ENCODE results near the gene NELFB.

Gene NELFB

DNA sequence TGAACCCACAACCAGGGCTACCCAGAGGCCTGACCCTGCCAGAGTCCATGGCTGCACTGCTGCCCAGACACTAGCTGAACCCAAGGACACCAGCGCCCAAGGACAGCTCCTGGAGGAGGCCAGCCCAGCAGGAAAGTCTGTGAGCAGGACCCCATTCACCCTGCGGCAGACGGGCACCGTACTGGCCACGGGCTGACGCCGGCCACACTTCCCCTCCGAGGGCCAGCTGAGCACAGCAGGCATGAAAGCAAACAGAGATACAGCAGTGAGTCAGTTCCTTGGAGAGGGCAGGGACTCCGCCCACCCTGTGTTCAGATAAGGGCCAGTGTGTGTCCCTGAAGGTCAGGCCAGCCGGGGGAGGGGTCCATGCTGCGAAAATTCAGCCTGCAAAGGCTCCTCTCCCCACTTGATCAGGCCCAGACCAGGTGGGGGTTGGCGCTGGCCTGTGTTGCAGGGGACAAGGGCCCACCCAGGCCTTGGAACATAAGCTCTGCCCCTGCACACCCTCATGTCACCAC is 36.3 kb upstream of the NELFB start:
- TF ChIP-seq, protein P1, sequence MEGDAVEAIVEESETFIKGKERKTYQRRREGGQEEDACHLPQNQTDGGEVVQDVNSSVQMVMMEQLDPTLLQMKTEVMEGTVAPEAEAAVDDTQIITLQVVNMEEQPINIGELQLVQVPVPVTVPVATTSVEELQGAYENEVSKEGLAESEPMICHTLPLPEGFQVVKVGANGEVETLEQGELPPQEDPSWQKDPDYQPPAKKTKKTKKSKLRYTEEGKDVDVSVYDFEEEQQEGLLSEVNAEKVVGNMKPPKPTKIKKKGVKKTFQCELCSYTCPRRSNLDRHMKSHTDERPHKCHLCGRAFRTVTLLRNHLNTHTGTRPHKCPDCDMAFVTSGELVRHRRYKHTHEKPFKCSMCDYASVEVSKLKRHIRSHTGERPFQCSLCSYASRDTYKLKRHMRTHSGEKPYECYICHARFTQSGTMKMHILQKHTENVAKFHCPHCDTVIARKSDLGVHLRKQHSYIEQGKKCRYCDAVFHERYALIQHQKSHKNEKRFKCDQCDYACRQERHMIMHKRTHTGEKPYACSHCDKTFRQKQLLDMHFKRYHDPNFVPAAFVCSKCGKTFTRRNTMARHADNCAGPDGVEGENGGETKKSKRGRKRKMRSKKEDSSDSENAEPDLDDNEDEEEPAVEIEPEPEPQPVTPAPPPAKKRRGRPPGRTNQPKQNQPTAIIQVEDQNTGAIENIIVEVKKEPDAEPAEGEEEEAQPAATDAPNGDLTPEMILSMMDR (IDR thresholded peaks at IDR 0.05): no peak
- no peaks in the 10 kb centered on the region for H3K9me3 ChIP-seq
- H3K27me3 ChIP-seq: peaks cover 33% of the 10 kb centered on the region
- H3K36me3 ChIP-seq: peaks cover 47% of the 10 kb centered on the region
- H3K4me1 ChIP-seq (ENCODE audit: control insufficient read depth in 1 of 2, insufficient read depth in 1 of 2, low read depth in 1 of 2, low read length in 1 of 2): peaks cover 12 to 20% of the 10 kb centered on the region in 2 experiments
- no peak overlapping the region for H3K27ac ChIP-seq
- H3K4me3 ChIP-seq (ENCODE audit: low read depth in 1 of 2, low read length in 1 of 2): no peak overlapping the region

DNA sequence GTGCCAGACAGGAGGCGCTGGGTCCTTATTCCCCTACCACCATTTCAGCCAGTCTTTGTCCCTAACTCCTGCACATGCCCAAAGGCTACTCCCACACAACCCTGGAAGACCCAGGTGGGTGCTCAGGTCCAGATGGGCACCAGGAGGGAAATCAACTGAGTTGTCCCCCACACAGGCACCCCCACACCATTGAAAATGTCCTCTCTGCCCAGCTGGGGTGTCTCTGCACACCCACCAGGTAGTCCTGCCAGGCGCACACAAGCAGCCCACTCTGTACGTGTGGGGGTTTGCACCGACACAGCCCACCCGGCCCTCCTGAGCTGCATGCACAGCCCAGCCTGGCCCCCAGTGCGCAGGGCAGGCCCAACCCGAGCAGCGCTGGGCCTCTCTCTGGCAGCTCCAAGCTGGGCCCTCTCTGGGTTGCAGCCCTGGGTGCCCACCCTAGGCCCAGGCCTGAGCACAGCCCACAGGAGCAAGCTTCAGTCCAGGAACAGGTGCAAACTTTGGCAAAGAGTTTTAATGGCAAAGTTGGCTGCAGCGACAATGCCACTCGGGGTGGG is 35.3 kb upstream of the NELFB start:
- Histone ChIP-seq H3K27ac (no peak overlapping the region), H3K27me3 (peaks cover 40% of the 10 kb centered on the region), H3K4me3 (ENCODE audit: low read depth in 1 of 2, low read length in 1 of 2) (no peak overlapping the region), H3K4me1 (ENCODE audit: control insufficient read depth in 1 of 2, insufficient read depth in 1 of 2, low read depth in 1 of 2, low read length in 1 of 2) (peaks cover 15 to 30% of the 10 kb centered on the region in 2 experiments), H3K36me3 (peaks cover 37% of the 10 kb centered on the region), H3K9me3 (no peaks in the 10 kb centered on the region)
- TF ChIP-seq, protein P1 (IDR thresholded peaks at IDR 0.05): no peak

DNA sequence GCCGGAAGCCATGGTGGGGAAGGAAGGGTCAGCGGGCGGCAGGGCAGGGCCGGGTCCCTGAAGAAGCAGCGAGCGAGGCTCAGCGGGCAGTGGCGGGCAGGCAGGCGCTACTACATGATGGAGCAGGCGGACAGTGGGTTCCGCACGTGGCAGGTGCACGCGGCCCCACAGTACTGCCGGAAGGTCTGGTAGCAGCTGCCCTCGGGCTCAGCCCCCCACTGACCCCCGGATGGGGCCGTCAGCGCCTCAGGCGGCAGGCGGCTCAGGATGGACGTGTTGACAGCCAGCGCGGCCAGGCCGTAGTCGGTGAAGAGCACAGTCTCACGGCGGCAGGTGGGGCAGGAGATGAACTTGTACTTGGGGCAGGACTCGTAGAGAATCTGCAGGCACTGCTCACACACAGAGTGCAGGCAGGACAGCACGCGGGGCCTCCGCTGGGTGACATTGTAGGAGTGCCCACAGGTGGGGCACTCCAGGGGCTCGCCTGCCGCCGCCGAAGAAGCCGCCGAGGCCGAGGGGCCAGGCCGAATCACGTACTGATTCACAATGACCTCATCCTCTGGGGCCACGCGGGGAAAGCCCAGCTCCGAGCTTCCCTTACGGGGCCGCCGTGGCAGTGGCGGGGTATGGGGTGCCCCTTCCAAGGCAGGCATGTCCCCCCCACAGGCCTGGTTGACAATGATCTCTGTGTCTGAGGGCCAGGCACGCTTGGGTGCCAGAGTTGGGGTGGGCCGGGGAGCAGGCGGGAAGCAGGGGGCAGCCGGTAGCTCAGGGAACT is 34.6 kb upstream of the NELFB start:
- H3K27ac ChIP-seq: no peak overlapping the region
- TF ChIP-seq, protein P1 (IDR thresholded peaks at IDR 0.05): no peak
- H3K9me3 ChIP-seq: no peaks in the 10 kb centered on the region
- peaks cover 15 to 30% of the 10 kb centered on the region in 2 experiments for H3K4me1 ChIP-seq (ENCODE audit: control insufficient read depth in 1 of 2, insufficient read depth in 1 of 2, low read depth in 1 of 2, low read length in 1 of 2)
- H3K4me3 ChIP-seq (ENCODE audit: low read depth in 1 of 2, low read length in 1 of 2): no peak overlapping the region
- H3K27me3 ChIP-seq: peaks cover 46% of the 10 kb centered on the region
- peaks cover 30% of the 10 kb centered on the region for H3K36me3 ChIP-seq

DNA sequence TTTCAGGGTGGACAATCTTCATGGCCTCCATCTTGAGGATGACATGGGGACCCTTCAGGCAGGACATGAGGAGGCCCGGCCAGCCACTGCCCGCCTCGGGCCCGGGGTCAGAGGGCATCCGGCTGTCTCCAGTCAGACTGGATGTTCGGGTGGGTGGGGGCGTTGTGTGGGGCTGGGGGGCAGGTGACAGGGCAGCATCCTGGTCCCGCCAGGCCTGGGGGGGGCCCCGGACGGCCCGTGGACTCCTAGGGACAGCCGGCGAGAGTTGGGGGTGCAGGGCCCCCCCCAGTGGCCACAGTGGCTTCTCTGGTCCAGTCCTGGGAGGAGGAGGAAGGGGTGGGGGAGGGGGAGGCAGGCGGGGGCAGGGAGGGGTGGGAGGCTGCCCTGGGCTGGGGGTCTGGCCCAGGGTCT is 34.0 kb upstream of the NELFB start:
- Histone ChIP-seq H3K4me1 (ENCODE audit: control insufficient read depth in 1 of 2, insufficient read depth in 1 of 2, low read depth in 1 of 2, low read length in 1 of 2) (peaks cover 15 to 30% of the 10 kb centered on the region in 2 experiments), H3K27me3 (peaks cover 52% of the 10 kb centered on the region), H3K9me3 (no peaks in the 10 kb centered on the region), H3K27ac (no peak overlapping the region), H3K4me3 (ENCODE audit: low read depth in 1 of 2, low read length in 1 of 2) (no peak overlapping the region), H3K36me3 (peaks cover 24% of the 10 kb centered on the region)
- TF ChIP-seq, protein P1 (IDR thresholded peaks at IDR 0.05): no peak

DNA sequence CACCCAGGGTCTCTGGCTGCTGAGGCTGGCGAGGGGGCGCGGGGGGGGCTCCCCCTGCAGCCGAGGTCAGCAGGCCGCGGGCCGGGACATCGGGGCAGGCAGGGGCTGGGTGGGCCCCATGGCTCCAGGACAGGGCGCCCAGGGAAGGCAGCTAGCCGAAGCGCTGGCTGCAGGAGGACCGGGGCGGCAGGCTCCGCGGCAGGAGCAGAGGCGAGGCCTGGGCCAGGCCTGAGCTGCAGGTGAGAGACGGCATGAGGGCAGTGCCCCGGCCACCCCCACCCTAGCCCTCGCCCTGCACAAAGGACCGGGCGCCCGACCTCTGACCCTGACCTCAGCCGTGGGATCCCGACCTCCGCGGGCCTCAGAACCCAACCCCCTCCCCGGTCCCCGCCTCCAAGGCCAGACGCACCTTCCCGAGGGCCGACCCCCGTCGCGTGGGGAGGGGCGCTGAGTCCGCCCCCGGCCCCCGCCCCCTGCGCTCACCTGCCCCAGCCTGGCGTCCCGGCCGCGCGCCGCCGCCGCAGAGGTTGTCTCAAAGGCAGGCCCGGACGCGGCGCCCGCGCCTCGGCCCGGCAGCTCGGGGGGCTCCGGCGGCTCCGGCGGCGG is 33.5 kb upstream of the NELFB start:
- H3K36me3 ChIP-seq: peaks cover 19% of the 10 kb centered on the region
- TF ChIP-seq, protein P1 (IDR thresholded peaks at IDR 0.05): no peak
- H3K4me3 ChIP-seq (ENCODE audit: low read depth in 1 of 2, low read length in 1 of 2): no peak overlapping the region
- H3K4me1 ChIP-seq (ENCODE audit: control insufficient read depth in 1 of 2, insufficient read depth in 1 of 2, low read depth in 1 of 2, low read length in 1 of 2): peaks cover 15 to 30% of the 10 kb centered on the region in 2 experiments
- no peaks in the 10 kb centered on the region for H3K9me3 ChIP-seq
- H3K27me3 ChIP-seq: peaks cover 58% of the 10 kb centered on the region
- no peak overlapping the region for H3K27ac ChIP-seq
